H9 (cell line): ENCODE results near the gene PARM1. TPM values are rescaled to one million over a fixed set of nuclear protein-coding genes. Genes with fewer than 3 reads are reported as not detected.

Source experiments
- DNase-seq: peaks from one replicate; pipeline ENCODE4 v3.0.0-alpha.2; 2017
- H2AFZ ChIP-seq: one replicate; pipeline ENCODE4 v1.6.1; 2013; ENCODE audit warnings: mild to moderate bottlenecking, low read length, control low read depth, moderate library complexity
- H2AK5ac ChIP-seq: 2 replicates; pipeline ENCODE4 v1.6.1; 2013; ENCODE audit warnings: low read length, control low read depth, mixed read lengths; ENCODE audit not compliant: insufficient read length
- H2BK120ac ChIP-seq: one replicate; pipeline ENCODE4 v1.6.1; 2013; ENCODE audit warnings: low read depth, mild to moderate bottlenecking, low read length, control low read depth, inconsistent platforms; ENCODE audit not compliant: poor library complexity, severe bottlenecking
- H2BK12ac ChIP-seq: 2 replicates; pipeline ENCODE4 v1.6.1; 2013; ENCODE audit warnings: low read length, control low read depth, mixed read lengths, low read depth; ENCODE audit not compliant: insufficient read length
- H2BK15ac ChIP-seq: 2 replicates; pipeline ENCODE4 v1.6.1; 2013; ENCODE audit warnings: low read depth, low read length, control low read depth
- H2BK20ac ChIP-seq: one replicate; pipeline ENCODE4 v1.6.1; 2013; ENCODE audit warnings: low read depth, mild to moderate bottlenecking, low read length, control low read depth, inconsistent platforms; ENCODE audit not compliant: poor library complexity, severe bottlenecking
- H2BK5ac ChIP-seq: 2 replicates; pipeline ENCODE4 v1.6.1; 2013; ENCODE audit warnings: low read length, control low read depth, mixed read lengths; ENCODE audit not compliant: insufficient read length
- H3K14ac ChIP-seq: 2 replicates; pipeline ENCODE4 v1.6.1; 2013; ENCODE audit warnings: low read length, control low read depth; ENCODE audit not compliant: insufficient read depth
- H3K18ac ChIP-seq: 2 replicates; pipeline ENCODE4 v1.6.1; 2013; ENCODE audit warnings: low read depth, mild to moderate bottlenecking, mixed read lengths, low read length, control low read depth; ENCODE audit not compliant: insufficient read length
- H3K23ac ChIP-seq: 2 replicates; pipeline ENCODE4 v1.6.1; 2013; ENCODE audit warnings: low read length, control low read depth, mixed read lengths, low read depth; ENCODE audit not compliant: insufficient read length
- H3K23me2 ChIP-seq: 2 replicates; pipeline ENCODE4 v1.6.1; 2013; ENCODE audit warnings: low read depth, mild to moderate bottlenecking, mixed read lengths, low read length, control low read depth; ENCODE audit not compliant: insufficient read length, poor library complexity, severe bottlenecking
- H3K27ac ChIP-seq: 2 replicates; pipeline ENCODE4 v1.5.1; 2013; ENCODE audit warnings: low read length, control low read depth, mixed read lengths, low read depth; ENCODE audit not compliant: insufficient read length
- H3K27me3 ChIP-seq: 2 replicates; pipeline ENCODE4 v1.6.1; 2013; ENCODE audit warnings: low read length, control low read depth, inconsistent platforms; ENCODE audit not compliant: insufficient read depth
- H3K4ac ChIP-seq: 2 replicates; pipeline ENCODE4 v1.6.1; 2013; ENCODE audit warnings: low read depth, mild to moderate bottlenecking, control low read depth, inconsistent platforms, low read length, moderate library complexity
- H3K4me1 ChIP-seq: 2 replicates; pipeline ENCODE4 v1.6.1; 2013; ENCODE audit warnings: low read length, control low read depth, inconsistent platforms; ENCODE audit not compliant: insufficient read depth
- H3K4me2 ChIP-seq: 2 replicates; pipeline ENCODE4 v1.6.1; 2013; ENCODE audit warnings: low read length, control low read depth, mixed read lengths; ENCODE audit not compliant: insufficient read length, insufficient read depth
- H3K56ac ChIP-seq: 2 replicates; pipeline ENCODE4 v1.6.1; 2013; ENCODE audit warnings: low read depth, mild to moderate bottlenecking, mixed read lengths, low read length, control low read depth; ENCODE audit not compliant: insufficient read length
- H3K79me1 ChIP-seq: 2 replicates; pipeline ENCODE4 v1.6.1; 2013; ENCODE audit warnings: low read depth, mild to moderate bottlenecking, moderate library complexity, low read length, control low read depth, inconsistent platforms; ENCODE audit not compliant: insufficient read depth, poor library complexity, severe bottlenecking
- H3K79me2 ChIP-seq: 2 replicates; pipeline ENCODE4 v1.6.1; 2013; ENCODE audit warnings: low read length, control low read depth, inconsistent platforms; ENCODE audit not compliant: insufficient read depth
- H3K9ac ChIP-seq: 2 replicates; pipeline ENCODE4 v1.6.1; 2013; ENCODE audit warnings: low read length, control low read depth, mixed read lengths; ENCODE audit not compliant: insufficient read length; ENCODE audit errors: extremely low read depth
- H3K9me3 ChIP-seq: one replicate; pipeline ENCODE4 v1.6.1; 2013; ENCODE audit warnings: low read depth, low read length, inconsistent platforms; ENCODE audit not compliant: control insufficient read depth
- H3T11ph ChIP-seq: one replicate; pipeline ENCODE4 v1.6.1; 2013; ENCODE audit warnings: mild to moderate bottlenecking, low read length, control low read depth, inconsistent platforms
- H4K20me1 ChIP-seq: one replicate; pipeline ENCODE4 v1.6.1; 2013; ENCODE audit not compliant: control insufficient read depth, insufficient read length, insufficient read depth
- H4K5ac ChIP-seq: 2 replicates; pipeline ENCODE4 v1.6.1; 2013; ENCODE audit warnings: low read depth, mild to moderate bottlenecking, mixed read lengths, low read length, control low read depth; ENCODE audit not compliant: insufficient read length
- H4K8ac ChIP-seq: replicated peaks from 2 replicates; pipeline ENCODE4 v1.6.1; 2013; ENCODE audit warnings: low read length, control low read depth, mixed read lengths, low read depth; ENCODE audit not compliant: insufficient read length
- H4K91ac ChIP-seq: 2 replicates; pipeline ENCODE4 v1.6.1; 2013; ENCODE audit warnings: low read depth, mild to moderate bottlenecking, moderate library complexity, mixed read lengths, low read length, control low read depth; ENCODE audit not compliant: insufficient read length
- H3K27ac Mint-ChIP-seq, 3 experiments: 2 replicates in 2 of 3; 3 replicates in 1 of 3; pipeline ENCODE4 v1.8.0; 2020 to 2021; ENCODE audit warnings: mixed read lengths in 3 of 3, mild to moderate bottlenecking in 1 of 3, moderate library complexity in 1 of 3
- H3K27me3 Mint-ChIP-seq: 2 replicates; pipeline ENCODE4 v1.8.0; 2021; ENCODE audit warnings: low read depth, mild to moderate bottlenecking, moderate library complexity, mixed read lengths
- H3K36me3 Mint-ChIP-seq, 3 experiments: 2 replicates in 2 of 3; 3 replicates in 1 of 3; pipeline ENCODE4 v1.8.0; 2020 to 2021; ENCODE audit warnings: low read depth in 3 of 3, mixed read lengths in 3 of 3; ENCODE audit not compliant: insufficient read depth in 1 of 3
- H3K4me1 Mint-ChIP-seq, 2 experiments: 2 replicates each; pipeline ENCODE4 v1.8.0; 2020; ENCODE audit warnings: mixed read lengths in 2 of 2
- H3K4me3 Mint-ChIP-seq, 2 experiments: 2 replicates in 1 of 2; 3 replicates in 1 of 2; pipeline ENCODE4 v1.8.0; 2020 to 2021; ENCODE audit warnings: mild to moderate bottlenecking in 2 of 2, mixed read lengths in 2 of 2, moderate library complexity in 1 of 2
- H3K9me3 Mint-ChIP-seq, 2 experiments: 2 replicates in 1 of 2; 3 replicates in 1 of 2; pipeline ENCODE4 v1.8.0; 2020; ENCODE audit warnings: mild to moderate bottlenecking in 2 of 2, mixed read lengths in 2 of 2, moderate library complexity in 1 of 2
- CTCF ChIP-seq: fragments of 200-600 bp; sonication (generic); conservative IDR thresholded peaks from 3 replicates; pipeline ENCODE4 v1.8.0; 2021; ENCODE audit warnings: antibody characterized with exemption, mild to moderate bottlenecking
- WGBS: extraction: QIAGEN DNeasy Blood & Tissue Kit; methylation state at CpG from one replicate; pipeline ENCODE4 v1.1.7; 2013; ENCODE audit warnings: missing lambda C conversion rate, low lambda C conversion rate, mixed read lengths; ENCODE audit not compliant: insufficient read length; ENCODE audit errors: extremely low coverage; 5-methylcytosine and 5-hydroxymethylcytosine counted together
- total RNA-seq: library from RNA; stranded (reverse); gene quantifications from 2 replicates; pipeline ENCODE4 v1.2.1, GENCODE V29; 2021

Gene PARM1
- total RNA-seq, 1 experiment from 2014 or later, result 2.0 TPM

DNA sequence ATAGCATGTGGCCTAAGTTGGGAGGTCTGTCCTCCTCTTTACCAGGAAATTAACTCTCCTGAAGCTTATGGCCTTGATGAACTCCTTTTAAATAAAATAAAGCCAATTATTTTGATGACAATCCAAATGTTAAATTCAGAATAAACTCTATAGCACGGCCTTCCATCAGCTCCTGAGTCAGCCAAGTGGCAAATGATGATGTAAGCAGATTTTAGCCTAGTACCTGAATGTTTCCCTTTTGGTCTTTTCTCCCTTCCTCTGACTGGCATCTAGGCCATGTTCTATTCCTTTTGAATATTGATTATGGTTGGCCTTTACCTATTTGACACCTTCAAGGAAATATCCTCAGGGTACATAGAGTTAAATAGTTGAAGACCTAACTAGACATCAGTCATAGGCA, 76.2 kb downstream of the PARM1 start:
- H2BK20ac ChIP-seq, result no peak overlapping the region
- Mint-ChIP-seq H3K27me3 (peaks cover 6% of the 10 kb centered on the region), H3K9me3 (peaks cover 19 to 22% of the 10 kb centered on the region in 2 experiments), H3K4me1 (peaks cover 14 to 23% of the 10 kb centered on the region in 2 experiments), H3K4me3 (no peak overlapping the region), H3K36me3 (peaks cover 17 to 21% (median 18%) of the 10 kb centered on the region in 3 experiments), H3K27ac (no peak overlapping the region)
- no peaks in the 10 kb centered on the region for H4K20me1 ChIP-seq
- H2BK120ac ChIP-seq, result no peak overlapping the region
- peaks cover 3% of the 10 kb centered on the region; the same call in 1 of the 2 replicates for H3K4me1 ChIP-seq
- H2BK15ac ChIP-seq, result no peak overlapping the region
- no peak overlapping the region for H3K56ac ChIP-seq
- no peak overlapping the region for H2AK5ac ChIP-seq
- H4K5ac ChIP-seq, result no peak overlapping the region
- H3K4me2 ChIP-seq, result no peak overlapping the region
- no peak overlapping the region for H2AFZ ChIP-seq
- H3K79me2 ChIP-seq, result no peaks in the 10 kb centered on the region
- no peaks in the 10 kb centered on the region for H3K79me1 ChIP-seq
- no CpG with 5 or more reads among the region's 1 CpG for WGBS
- no peak for TF ChIP-seq CTCF
- no peaks in the 10 kb centered on the region for H3K9me3 ChIP-seq
- H3K4ac ChIP-seq, result no peak overlapping the region
- no peak overlapping the region for H3T11ph ChIP-seq
- H3K9ac ChIP-seq, result no peak overlapping the region
- H4K8ac ChIP-seq, result no peak overlapping the region
- no peak overlapping the region for H3K14ac ChIP-seq
- H2BK5ac ChIP-seq, result no peak overlapping the region
- no peak overlapping the region for H2BK12ac ChIP-seq
- H3K27ac ChIP-seq, result no peak overlapping the region
- no peaks in the 10 kb centered on the region; the same call in 1 of the 2 replicates for H3K27me3 ChIP-seq
- DNase-seq, result no peak
- H4K91ac ChIP-seq, result no peak overlapping the region
- no peaks in the 10 kb centered on the region for H3K23me2 ChIP-seq
- H3K18ac ChIP-seq, result no peak overlapping the region
- no peak overlapping the region for H3K23ac ChIP-seq
